IPS-11a (cell line): ENCODE measurements around the gene ALDH2.
"Not testable (repeated sequence)": the region's sequence is repeated elsewhere in the genome, so short reads cannot be mapped to it uniquely, and the experiment has no call there.

Experiments
- H3K4me3 ChIP-seq: one replicate; pipeline ENCODE4 v1.5.1; 2013; ENCODE audit warnings: low read depth, low read length, control low read depth

The ALDH2 gene

GRCh38 chr12:111823891-111824290 is 57.2 kb downstream of the ALDH2 start:
- no peak overlapping the region for H3K4me3 ChIP-seq

GRCh38 chr12:111824312-111824711 is 57.6 kb downstream of the ALDH2 start:
- not testable (repeated sequence) for H3K4me3 ChIP-seq

GRCh38 chr12:111825509-111825908 is 58.8 kb downstream of the ALDH2 start:
- no peak overlapping the region for H3K4me3 ChIP-seq

GRCh38 chr12:111826316-111826715 is 59.6 kb downstream of the ALDH2 start:
- H3K4me3 ChIP-seq = no peak overlapping the region

GRCh38 chr12:111826992-111827391 is 60.3 kb downstream of the ALDH2 start:
- H3K4me3 ChIP-seq = no peak overlapping the region

GRCh38 chr12:111827907-111828306 is 61.2 kb downstream of the ALDH2 start:
- no peak overlapping the region for H3K4me3 ChIP-seq

GRCh38 chr12:111828338-111828979 is 61.7 kb downstream of the ALDH2 start:
- H3K4me3 ChIP-seq = no peak overlapping the region

- not testable (repeated sequence) for H3K4me3 ChIP-seq
Observed at GRCh38 chr12:111829635-111830034, 62.9 kb downstream of the ALDH2 start.

GRCh38 chr12:111834740-111835386 is 68.1 kb downstream of the ALDH2 start:
- not testable (repeated sequence) for H3K4me3 ChIP-seq

- H3K4me3 ChIP-seq = not testable (repeated sequence)
Observed at GRCh38 chr12:111835531-111836181, 68.9 kb downstream of the ALDH2 start.

- no peak overlapping the region for H3K4me3 ChIP-seq
Observed at GRCh38 chr12:111838353-111838752, 71.6 kb downstream of the ALDH2 start.

GRCh38 chr12:111840807-111841206 is 74.1 kb downstream of the ALDH2 start:
- peak overlapping the region; percentile 86 for H3K4me3 ChIP-seq

- H3K4me3 ChIP-seq = peak overlapping the region; percentile 86
Observed at GRCh38 chr12:111841236-111841749, 74.6 kb downstream of the ALDH2 start.

- peak within 1 kb of the TSS; percentile 86 for H3K4me3 ChIP-seq
Observed at GRCh38 chr12:111841750-111842555, 75.2 kb downstream of the ALDH2 start, which contains the start of gene MAPKAPK5. Gene MAPKAPK5 (plus strand): TSS chr12:111842228. CDS start chr12:111842734, 506 bp downstream.

GRCh38 chr12:111842556-111843396 is 76.0 kb downstream of the ALDH2 start:
- peak overlapping the region; percentile 86 for H3K4me3 ChIP-seq

- H3K4me3 ChIP-seq = no peak overlapping the region
Observed at GRCh38 chr12:111846016-111846415, 79.3 kb downstream of the ALDH2 start.

GRCh38 chr12:111850526-111850925 is 83.8 kb downstream of the ALDH2 start:
- no peak overlapping the region for H3K4me3 ChIP-seq

GRCh38 chr12:111858186-111858585 is 91.5 kb downstream of the ALDH2 start:
- H3K4me3 ChIP-seq = no peak overlapping the region

- H3K4me3 ChIP-seq = no peak overlapping the region
Observed at GRCh38 chr12:111858778-111859177, 92.0 kb downstream of the ALDH2 start.

GRCh38 chr12:111864913-111865312 is 98.2 kb downstream of the ALDH2 start:
- H3K4me3 ChIP-seq = no peak overlapping the region
